Panc1 (cell line): Measurements from ENCODE around the gene ARHGAP12.

Source experiments
- POLR2AphosphoS5 ChIP-seq: IDR thresholded peaks from 2 replicates; pipeline ENCODE4 v1.6.1; 2012; ENCODE audit warnings: mild to moderate bottlenecking, low read depth, low read length, moderate library complexity
- TCF7L2 ChIP-seq: IDR thresholded peaks from 2 replicates; pipeline ENCODE4 v1.6.1; 2011; ENCODE audit warnings: mild to moderate bottlenecking, low read depth, low read length, inconsistent platforms
- TF ChIP-seq, protein P1 (sequence below): fragments of 450-650 bp; IDR thresholded peaks from 2 replicates; pipeline ENCODE4 v1.5.1; 2017; ENCODE audit warnings: mild to moderate bottlenecking
- TF ChIP-seq, protein P2 (sequence below), 2 experiments: IDR thresholded peaks; 2 replicates each; pipeline ENCODE4 v1.6.1; 2011 to 2012; ENCODE audit warnings: low read depth in 2 of 2, control low read depth in 1 of 2, low read length in 1 of 2, mild to moderate bottlenecking in 1 of 2, moderate library complexity in 1 of 2; ENCODE audit not compliant: insufficient read depth in 1 of 2

DNA sequence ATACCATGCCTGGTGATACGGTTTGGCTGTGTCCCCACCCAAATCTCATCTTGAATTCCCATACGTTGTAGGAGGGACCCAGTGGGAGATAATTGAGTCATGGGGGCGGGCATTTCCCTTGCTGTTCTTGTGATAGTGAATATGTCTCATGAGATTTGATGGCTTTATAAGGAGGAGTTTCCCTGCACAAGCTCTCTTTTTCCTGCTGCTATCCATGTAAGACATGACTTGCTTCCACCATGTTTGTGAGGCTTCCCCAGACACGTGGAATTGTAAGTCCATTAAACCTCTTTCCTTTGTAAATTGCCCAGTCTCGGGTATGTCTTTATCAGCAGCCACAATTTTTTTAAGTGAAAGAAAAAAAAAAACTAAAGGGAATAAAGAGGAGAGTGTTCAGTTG lies 152.5 kb downstream of the ARHGAP12 start:
- TF ChIP-seq POLR2AphosphoS5: no peak
- TF ChIP-seq, protein P1, sequence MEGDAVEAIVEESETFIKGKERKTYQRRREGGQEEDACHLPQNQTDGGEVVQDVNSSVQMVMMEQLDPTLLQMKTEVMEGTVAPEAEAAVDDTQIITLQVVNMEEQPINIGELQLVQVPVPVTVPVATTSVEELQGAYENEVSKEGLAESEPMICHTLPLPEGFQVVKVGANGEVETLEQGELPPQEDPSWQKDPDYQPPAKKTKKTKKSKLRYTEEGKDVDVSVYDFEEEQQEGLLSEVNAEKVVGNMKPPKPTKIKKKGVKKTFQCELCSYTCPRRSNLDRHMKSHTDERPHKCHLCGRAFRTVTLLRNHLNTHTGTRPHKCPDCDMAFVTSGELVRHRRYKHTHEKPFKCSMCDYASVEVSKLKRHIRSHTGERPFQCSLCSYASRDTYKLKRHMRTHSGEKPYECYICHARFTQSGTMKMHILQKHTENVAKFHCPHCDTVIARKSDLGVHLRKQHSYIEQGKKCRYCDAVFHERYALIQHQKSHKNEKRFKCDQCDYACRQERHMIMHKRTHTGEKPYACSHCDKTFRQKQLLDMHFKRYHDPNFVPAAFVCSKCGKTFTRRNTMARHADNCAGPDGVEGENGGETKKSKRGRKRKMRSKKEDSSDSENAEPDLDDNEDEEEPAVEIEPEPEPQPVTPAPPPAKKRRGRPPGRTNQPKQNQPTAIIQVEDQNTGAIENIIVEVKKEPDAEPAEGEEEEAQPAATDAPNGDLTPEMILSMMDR: no peak
- TF ChIP-seq, protein P2, sequence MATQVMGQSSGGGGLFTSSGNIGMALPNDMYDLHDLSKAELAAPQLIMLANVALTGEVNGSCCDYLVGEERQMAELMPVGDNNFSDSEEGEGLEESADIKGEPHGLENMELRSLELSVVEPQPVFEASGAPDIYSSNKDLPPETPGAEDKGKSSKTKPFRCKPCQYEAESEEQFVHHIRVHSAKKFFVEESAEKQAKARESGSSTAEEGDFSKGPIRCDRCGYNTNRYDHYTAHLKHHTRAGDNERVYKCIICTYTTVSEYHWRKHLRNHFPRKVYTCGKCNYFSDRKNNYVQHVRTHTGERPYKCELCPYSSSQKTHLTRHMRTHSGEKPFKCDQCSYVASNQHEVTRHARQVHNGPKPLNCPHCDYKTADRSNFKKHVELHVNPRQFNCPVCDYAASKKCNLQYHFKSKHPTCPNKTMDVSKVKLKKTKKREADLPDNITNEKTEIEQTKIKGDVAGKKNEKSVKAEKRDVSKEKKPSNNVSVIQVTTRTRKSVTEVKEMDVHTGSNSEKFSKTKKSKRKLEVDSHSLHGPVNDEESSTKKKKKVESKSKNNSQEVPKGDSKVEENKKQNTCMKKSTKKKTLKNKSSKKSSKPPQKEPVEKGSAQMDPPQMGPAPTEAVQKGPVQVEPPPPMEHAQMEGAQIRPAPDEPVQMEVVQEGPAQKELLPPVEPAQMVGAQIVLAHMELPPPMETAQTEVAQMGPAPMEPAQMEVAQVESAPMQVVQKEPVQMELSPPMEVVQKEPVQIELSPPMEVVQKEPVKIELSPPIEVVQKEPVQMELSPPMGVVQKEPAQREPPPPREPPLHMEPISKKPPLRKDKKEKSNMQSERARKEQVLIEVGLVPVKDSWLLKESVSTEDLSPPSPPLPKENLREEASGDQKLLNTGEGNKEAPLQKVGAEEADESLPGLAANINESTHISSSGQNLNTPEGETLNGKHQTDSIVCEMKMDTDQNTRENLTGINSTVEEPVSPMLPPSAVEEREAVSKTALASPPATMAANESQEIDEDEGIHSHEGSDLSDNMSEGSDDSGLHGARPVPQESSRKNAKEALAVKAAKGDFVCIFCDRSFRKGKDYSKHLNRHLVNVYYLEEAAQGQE (IDR thresholded peaks at IDR 0.05; ENCODE audit: insufficient read depth in 1 of 2, low read depth in 2 of 2, low read length in 1 of 2): no peak
- TF ChIP-seq TCF7L2: no peak
